Osteoblast (primary cell): Measurements from ENCODE around the gene PKDCC. TPM values are rescaled to one million over a fixed set of nuclear protein-coding genes. Genes with fewer than 3 reads are reported as not detected.

Experiments used
- DNase-seq: peaks from one replicate; pipeline ENCODE4 v3.0.0; 2011; ENCODE audit warnings: low spot score, mixed read lengths; ENCODE audit not compliant: insufficient read length; ENCODE audit errors: missing footprints
- H2AFZ ChIP-seq: 2 replicates; pipeline ENCODE4 v1.6.0; 2011; ENCODE audit warnings: mild to moderate bottlenecking, low read length
- H3K27ac ChIP-seq: 2 replicates; pipeline ENCODE4 v1.5.1; 2011; ENCODE audit warnings: mild to moderate bottlenecking, low read depth, low read length, moderate library complexity
- H3K27me3 ChIP-seq: 2 replicates; pipeline ENCODE4 v1.6.0; 2012; ENCODE audit warnings: mild to moderate bottlenecking, control low read depth, inconsistent platforms, low read length, moderate library complexity; ENCODE audit not compliant: insufficient read depth
- H3K36me3 ChIP-seq: 2 replicates; pipeline ENCODE4 v1.5.1; 2011; ENCODE audit warnings: mild to moderate bottlenecking, low read length, control low read depth, moderate library complexity; ENCODE audit not compliant: insufficient read depth
- H3K4me1 ChIP-seq: 2 replicates; pipeline ENCODE4 v1.5.1; 2011; ENCODE audit warnings: mild to moderate bottlenecking, low read length, control low read depth, moderate library complexity; ENCODE audit not compliant: insufficient read depth
- H3K4me2 ChIP-seq: 2 replicates; pipeline ENCODE4 v1.6.0; 2011; ENCODE audit warnings: mild to moderate bottlenecking, low read length; ENCODE audit not compliant: insufficient read depth
- H3K4me3 ChIP-seq: fragments of 200-600 bp; sonication (generic); 3 replicates; pipeline ENCODE4 v1.5.1; 2012; ENCODE audit warnings: mild to moderate bottlenecking, low read length, inconsistent platforms; ENCODE audit not compliant: insufficient read depth
- H3K79me2 ChIP-seq: 2 replicates; pipeline ENCODE4 v1.6.0; 2012; ENCODE audit warnings: mild to moderate bottlenecking, low read length, control low read depth, inconsistent platforms; ENCODE audit not compliant: insufficient read depth
- H3K9me3 ChIP-seq: 2 replicates; pipeline ENCODE4 v1.5.1; 2011; ENCODE audit warnings: low read depth, low read length, control low read depth
- H4K20me1 ChIP-seq: 2 replicates; pipeline ENCODE4 v1.6.0; 2012; ENCODE audit warnings: mild to moderate bottlenecking, low read length, control low read depth; ENCODE audit not compliant: insufficient read depth
- total RNA-seq: library from RNA; depleted of rRNA; stranded (reverse); fragments of >200 nt; gene quantifications from 2 replicates; pipeline ENCODE4 v1.2.3, GENCODE V29; 2012
- TF ChIP-seq, protein P1 (sequence below): IDR thresholded peaks from 2 replicates; pipeline ENCODE4 v1.5.1; 2011; ENCODE audit warnings: mild to moderate bottlenecking, low read depth, low read length, moderate library complexity; ENCODE audit errors: extremely low read depth

PKDCC gene
- total RNA-seq, 1 donor, result 4.0 TPM

DNA sequence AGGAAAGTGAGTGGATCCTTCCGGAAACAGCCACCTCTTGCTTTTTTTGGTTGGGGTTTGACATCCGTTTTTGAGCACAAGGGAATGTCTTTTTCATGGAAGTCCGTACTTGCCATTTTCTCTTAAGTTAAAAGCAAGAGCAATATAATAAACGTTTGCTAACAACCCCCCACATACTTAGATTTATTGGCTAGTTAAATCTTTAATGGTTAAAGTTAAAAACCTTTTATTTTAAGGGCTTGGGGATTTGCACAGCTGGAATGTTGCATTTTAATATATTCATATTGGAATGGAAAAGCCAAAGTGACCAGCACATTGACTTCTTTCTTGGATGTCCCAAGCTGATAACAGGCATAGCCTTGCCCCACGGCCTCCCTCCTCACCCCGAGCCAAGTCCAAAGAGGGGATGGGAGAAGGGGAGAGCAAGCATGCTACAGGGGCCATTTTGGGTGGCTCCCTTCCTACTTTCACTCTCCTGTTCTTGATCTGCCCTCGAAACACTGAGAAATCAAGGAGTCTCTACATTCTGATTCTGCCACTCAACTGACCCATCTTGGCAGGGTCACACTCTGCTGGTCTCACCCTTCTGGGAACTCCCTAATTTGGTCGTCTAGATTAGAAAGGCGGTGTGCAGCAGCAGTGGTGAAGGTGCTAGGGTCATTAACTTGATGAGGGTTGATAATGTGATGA is 48.1 kb upstream of the PKDCC start:
- no peaks in the 10 kb centered on the region for H4K20me1 ChIP-seq
- TF ChIP-seq, protein P1, sequence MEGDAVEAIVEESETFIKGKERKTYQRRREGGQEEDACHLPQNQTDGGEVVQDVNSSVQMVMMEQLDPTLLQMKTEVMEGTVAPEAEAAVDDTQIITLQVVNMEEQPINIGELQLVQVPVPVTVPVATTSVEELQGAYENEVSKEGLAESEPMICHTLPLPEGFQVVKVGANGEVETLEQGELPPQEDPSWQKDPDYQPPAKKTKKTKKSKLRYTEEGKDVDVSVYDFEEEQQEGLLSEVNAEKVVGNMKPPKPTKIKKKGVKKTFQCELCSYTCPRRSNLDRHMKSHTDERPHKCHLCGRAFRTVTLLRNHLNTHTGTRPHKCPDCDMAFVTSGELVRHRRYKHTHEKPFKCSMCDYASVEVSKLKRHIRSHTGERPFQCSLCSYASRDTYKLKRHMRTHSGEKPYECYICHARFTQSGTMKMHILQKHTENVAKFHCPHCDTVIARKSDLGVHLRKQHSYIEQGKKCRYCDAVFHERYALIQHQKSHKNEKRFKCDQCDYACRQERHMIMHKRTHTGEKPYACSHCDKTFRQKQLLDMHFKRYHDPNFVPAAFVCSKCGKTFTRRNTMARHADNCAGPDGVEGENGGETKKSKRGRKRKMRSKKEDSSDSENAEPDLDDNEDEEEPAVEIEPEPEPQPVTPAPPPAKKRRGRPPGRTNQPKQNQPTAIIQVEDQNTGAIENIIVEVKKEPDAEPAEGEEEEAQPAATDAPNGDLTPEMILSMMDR, result no peak
- H3K9me3 ChIP-seq, result no peaks in the 10 kb centered on the region
- H2AFZ ChIP-seq, result no peak overlapping the region
- H3K4me3 ChIP-seq, result no peak overlapping the region
- H3K4me2 ChIP-seq, result no peak overlapping the region
- H3K27ac ChIP-seq, result no peak overlapping the region
- no peak for DNase-seq
- no peaks in the 10 kb centered on the region for H3K79me2 ChIP-seq
- peaks cover 46% of the 10 kb centered on the region for H3K27me3 ChIP-seq
- H3K36me3 ChIP-seq, result no peaks in the 10 kb centered on the region
- H3K4me1 ChIP-seq, result no peaks in the 10 kb centered on the region

DNA sequence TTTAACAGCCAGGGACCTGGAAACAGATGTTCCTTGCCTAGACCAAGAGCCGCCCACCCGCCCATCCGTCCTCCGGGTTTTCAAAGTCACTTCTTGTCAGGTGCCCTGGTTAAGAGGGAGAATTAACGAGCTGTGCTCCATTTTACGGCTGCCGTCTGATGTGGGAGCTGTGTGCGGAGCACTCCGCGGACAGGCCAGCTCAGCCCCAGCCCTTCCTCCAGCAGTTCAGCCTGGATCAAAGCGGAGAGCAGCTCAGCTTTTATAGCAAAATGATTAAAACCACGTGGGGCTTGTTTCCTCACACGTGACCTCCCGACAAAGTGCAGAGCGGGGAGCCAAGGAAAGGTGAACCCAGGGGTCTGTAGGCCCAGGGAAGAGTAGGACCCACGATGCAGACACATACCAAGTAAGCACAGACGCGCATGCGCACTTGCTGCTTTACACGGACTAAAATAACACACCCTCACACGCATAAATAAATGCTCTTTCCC is 46.1 kb upstream of the PKDCC start:
- peaks cover 57% of the 10 kb centered on the region for H3K27me3 ChIP-seq
- no peaks in the 10 kb centered on the region for H3K9me3 ChIP-seq
- no peaks in the 10 kb centered on the region for H4K20me1 ChIP-seq
- H2AFZ ChIP-seq, result no peak overlapping the region
- no peak overlapping the region for H3K27ac ChIP-seq
- no peak overlapping the region for H3K4me3 ChIP-seq
- H3K4me2 ChIP-seq, result no peak overlapping the region
- no peaks in the 10 kb centered on the region for H3K4me1 ChIP-seq
- TF ChIP-seq, protein P1, result no peak
- no peak for DNase-seq
- H3K36me3 ChIP-seq, result no peaks in the 10 kb centered on the region
- H3K79me2 ChIP-seq, result no peaks in the 10 kb centered on the region

GRCh38 chr2:42007551-42007950 is 40.3 kb upstream of the PKDCC start:
- no peaks in the 10 kb centered on the region for H4K20me1 ChIP-seq
- no peak overlapping the region for H2AFZ ChIP-seq
- peaks cover 14% of the 10 kb centered on the region for H3K4me1 ChIP-seq
- no peaks in the 10 kb centered on the region for H3K9me3 ChIP-seq
- no peak overlapping the region for H3K4me2 ChIP-seq
- H3K36me3 ChIP-seq, result no peaks in the 10 kb centered on the region
- H3K4me3 ChIP-seq, result no peak overlapping the region
- TF ChIP-seq, protein P1, result no peak
- H3K79me2 ChIP-seq, result no peaks in the 10 kb centered on the region
- peaks cover 34% of the 10 kb centered on the region for H3K27me3 ChIP-seq
- DNase-seq, result no peak
- no peak overlapping the region for H3K27ac ChIP-seq

DNA sequence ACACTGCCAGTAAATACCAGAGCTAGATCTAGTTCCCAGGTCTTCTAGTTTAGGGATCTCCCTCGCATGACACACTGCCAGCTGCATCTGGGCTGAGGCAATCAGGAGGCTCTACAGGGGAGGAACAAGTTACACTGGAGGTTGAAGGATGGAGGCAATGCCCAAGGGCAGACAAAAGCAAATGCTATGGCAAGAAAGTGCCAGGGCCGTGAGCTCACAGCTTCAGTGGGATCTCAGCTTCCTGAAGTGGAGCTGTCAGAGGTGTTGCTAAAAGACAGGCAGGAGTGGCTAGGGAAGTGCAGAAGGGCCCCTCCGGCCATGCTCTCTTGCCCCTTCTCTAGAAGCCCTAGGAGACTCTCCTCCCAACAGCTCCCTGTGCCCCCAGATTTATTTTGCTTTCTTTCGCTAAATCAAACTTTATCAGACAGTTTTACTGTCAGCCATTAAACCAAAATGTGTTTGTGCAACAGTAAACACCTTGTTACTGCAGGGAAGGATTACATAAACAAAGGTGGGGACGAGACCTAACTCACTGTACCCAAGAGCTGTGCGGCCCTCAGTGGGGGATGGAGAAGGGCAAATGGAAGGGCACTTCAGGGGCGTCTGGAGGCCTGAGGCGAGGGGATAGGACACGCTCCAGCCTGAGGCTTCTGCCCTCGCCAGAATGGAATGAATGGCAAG is 39.4 kb upstream of the PKDCC start:
- Histone ChIP-seq H2AFZ (no peak overlapping the region), H3K79me2 (no peaks in the 10 kb centered on the region), H3K27ac (no peak overlapping the region), H3K4me3 (no peak overlapping the region), H3K27me3 (peaks cover 31% of the 10 kb centered on the region), H3K4me1 (peaks cover 14% of the 10 kb centered on the region), H4K20me1 (no peaks in the 10 kb centered on the region), H3K4me2 (no peak overlapping the region), H3K36me3 (no peaks in the 10 kb centered on the region), H3K9me3 (no peaks in the 10 kb centered on the region)
- no peak for DNase-seq
- TF ChIP-seq, protein P1, result no peak
